Activated T-cell treated with anti-CD3 and anti-CD28 coated beads for 4 hours (primary cell): ENCODE data around the gene PNMA8A.
"Not testable (repeated sequence)": the region's sequence is repeated elsewhere in the genome, so short reads cannot be mapped to it uniquely, and the experiment has no call there.

Source experiments
- DNase-seq: peaks from one replicate; pipeline ENCODE4 v3.0.0-alpha.2; 2020

The PNMA8A gene

GRCh38 chr19:46471116-46471733 lies at the start of gene PNMA8A:
TSS of gene PNMA8A (minus strand) at chr19:46471563. CDS start at chr19:46471035, 528 bp downstream.
- DNase-seq: no peak

GRCh38 chr19:46520616-46521015 lies 49.3 kb upstream of the PNMA8A start:
- DNase-seq: no peak

- no peak for DNase-seq
Measured at GRCh38 chr19:46517471-46517870, 46.1 kb upstream of the PNMA8A start.

- no peak for DNase-seq
Measured at GRCh38 chr19:46515879-46516350, 44.6 kb upstream of the PNMA8A start.

GRCh38 chr19:46515290-46515609 lies 43.9 kb upstream of the PNMA8A start:
- no peak for DNase-seq

- DNase-seq: no peak
Measured at GRCh38 chr19:46514589-46515289, 43.4 kb upstream of the PNMA8A start.

GRCh38 chr19:46513461-46514236 lies 42.3 kb upstream of the PNMA8A start:
- peak; percentile 78 for DNase-seq

- DNase-seq: no peak
Measured at GRCh38 chr19:46511237-46511636, 39.9 kb upstream of the PNMA8A start.

- DNase-seq: no peak
Measured at GRCh38 chr19:46508206-46508605, 36.8 kb upstream of the PNMA8A start.

GRCh38 chr19:46503848-46504453 lies 32.6 kb upstream of the PNMA8A start:
- DNase-seq: no peak

GRCh38 chr19:46502891-46503290 lies 31.5 kb upstream of the PNMA8A start:
- DNase-seq: no peak

GRCh38 chr19:46499692-46500091 lies 28.3 kb upstream of the PNMA8A start:
- DNase-seq: no peak

- no peak for DNase-seq
Measured at GRCh38 chr19:46497773-46498172, 26.4 kb upstream of the PNMA8A start.

GRCh38 chr19:46496886-46497285 lies 25.5 kb upstream of the PNMA8A start:
- DNase-seq: not testable (repeated sequence)

- no peak for DNase-seq
Measured at GRCh38 chr19:46496304-46496703, 24.9 kb upstream of the PNMA8A start.

GRCh38 chr19:46495786-46496099 lies 24.4 kb upstream of the PNMA8A start, which contains the start of gene PNMA8B:
TSS of gene PNMA8B (minus strand) at chr19:46495867. CDS start at chr19:46495465, 402 bp downstream.
- peak; percentile 33 for DNase-seq

- no peak for DNase-seq
Measured at GRCh38 chr19:46494941-46495785, 23.8 kb upstream of the PNMA8A start.

GRCh38 chr19:46494146-46494940 lies 23.0 kb upstream of the PNMA8A start:
- DNase-seq: no peak

GRCh38 chr19:46493236-46494145 lies 22.1 kb upstream of the PNMA8A start:
- no peak for DNase-seq

- no peak for DNase-seq
Measured at GRCh38 chr19:46492841-46493235, 21.5 kb upstream of the PNMA8A start.
